ENCODE data around the gene TSPAN5.

DNA sequence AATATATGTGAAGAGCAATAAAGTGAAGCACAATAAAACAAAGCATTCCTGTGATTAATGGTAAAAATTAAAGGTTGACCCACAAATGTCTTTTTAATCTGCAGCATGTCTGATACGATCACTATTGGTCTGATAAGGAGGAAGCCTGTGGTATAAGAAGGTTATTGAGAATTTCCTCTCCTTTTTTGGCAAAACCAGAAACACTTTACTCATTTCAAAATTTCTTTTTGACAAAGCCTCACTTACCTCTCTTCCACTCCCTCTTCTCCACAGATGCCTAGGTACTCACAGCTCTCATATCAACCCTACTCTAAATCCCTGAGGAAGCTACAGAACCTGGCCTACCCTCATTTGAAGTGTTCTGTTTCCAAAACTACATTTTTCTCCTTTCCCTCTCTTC, 56.1 kb downstream of the TSPAN5 start:
- TF ChIP-seq, protein P1, sequence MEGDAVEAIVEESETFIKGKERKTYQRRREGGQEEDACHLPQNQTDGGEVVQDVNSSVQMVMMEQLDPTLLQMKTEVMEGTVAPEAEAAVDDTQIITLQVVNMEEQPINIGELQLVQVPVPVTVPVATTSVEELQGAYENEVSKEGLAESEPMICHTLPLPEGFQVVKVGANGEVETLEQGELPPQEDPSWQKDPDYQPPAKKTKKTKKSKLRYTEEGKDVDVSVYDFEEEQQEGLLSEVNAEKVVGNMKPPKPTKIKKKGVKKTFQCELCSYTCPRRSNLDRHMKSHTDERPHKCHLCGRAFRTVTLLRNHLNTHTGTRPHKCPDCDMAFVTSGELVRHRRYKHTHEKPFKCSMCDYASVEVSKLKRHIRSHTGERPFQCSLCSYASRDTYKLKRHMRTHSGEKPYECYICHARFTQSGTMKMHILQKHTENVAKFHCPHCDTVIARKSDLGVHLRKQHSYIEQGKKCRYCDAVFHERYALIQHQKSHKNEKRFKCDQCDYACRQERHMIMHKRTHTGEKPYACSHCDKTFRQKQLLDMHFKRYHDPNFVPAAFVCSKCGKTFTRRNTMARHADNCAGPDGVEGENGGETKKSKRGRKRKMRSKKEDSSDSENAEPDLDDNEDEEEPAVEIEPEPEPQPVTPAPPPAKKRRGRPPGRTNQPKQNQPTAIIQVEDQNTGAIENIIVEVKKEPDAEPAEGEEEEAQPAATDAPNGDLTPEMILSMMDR (IDR thresholded peaks at IDR 0.05): no peak
- TF ChIP-seq POLR2A (IDR thresholded peaks at IDR 0.05): no peak

All from testis (tissue), 2 donors.